Testis (tissue), 2 donors: ENCODE measurements around the gene COBL.

ENCODE experiments used
- CTCF ChIP-seq, 3 experiments: fragments of 450-650 bp in 2 of 3; fragments of 200-600 bp in 1 of 3; sonication (generic) in 1 of 3; IDR thresholded peaks; one replicate each; pipeline ENCODE4 v1.5.1; 2016 to 2019; ENCODE audit warnings: antibody characterized with exemption in 3 of 3, mild to moderate bottlenecking in 2 of 3, moderate library complexity in 1 of 3
- POLR2A ChIP-seq: fragments of 450-650 bp; IDR thresholded peaks from one replicate; pipeline ENCODE4 v1.6.1; 2017; ENCODE audit warnings: antibody characterized with exemption, mild to moderate bottlenecking, moderate library complexity

GRCh38 chr7:51280156-51280555 is 36.5 kb downstream of the COBL start:
- TF ChIP-seq CTCF (IDR thresholded peaks at IDR 0.05) (no peak), POLR2A (no peak)
